Mesothelial cell of epicardium (in vitro differentiated cells): ENCODE measurements around the gene SMOC1. TPM values are rescaled to one million over a fixed set of nuclear protein-coding genes. Genes with fewer than 3 reads are reported as not detected.

Experiments
- DNase-seq, 2 experiments: peaks; one replicate each; pipeline ENCODE4 v3.0.0; 2021; ENCODE audit warnings: low spot score in 2 of 2; ENCODE audit not compliant: unreplicated experiment in 2 of 2
- H3K27ac Mint-ChIP-seq: 2 replicates; pipeline ENCODE4 v1.8.0; 2021; ENCODE audit warnings: mixed read lengths
- H3K27me3 Mint-ChIP-seq: 2 replicates; pipeline ENCODE4 v1.8.0; 2021; ENCODE audit warnings: low read depth, mixed read lengths
- H3K36me3 Mint-ChIP-seq: 2 replicates; pipeline ENCODE4 v1.8.0; 2021; ENCODE audit warnings: mixed read lengths
- H3K4me1 Mint-ChIP-seq: 2 replicates; pipeline ENCODE4 v1.8.0; 2021; ENCODE audit warnings: mixed read lengths
- H3K4me3 Mint-ChIP-seq: 2 replicates; pipeline ENCODE4 v1.8.0; 2021; ENCODE audit warnings: mild to moderate bottlenecking, moderate library complexity, mixed read lengths
- H3K9me3 Mint-ChIP-seq: 2 replicates; pipeline ENCODE4 v1.8.0; 2021; ENCODE audit warnings: mixed read lengths
- CTCF ChIP-seq: fragments of 200-600 bp; sonication (generic); IDR thresholded peaks from one replicate; pipeline ENCODE4 v1.5.0; 2021; ENCODE audit warnings: antibody characterized with exemption; ENCODE audit not compliant: unreplicated experiment
- total RNA-seq: library from RNA; stranded (reverse); gene quantifications from 3 replicates; pipeline ENCODE4 v1.2.1, GENCODE V29; 2021

Gene SMOC1
- total RNA-seq, 1 donor from 2014 or later = 1.5 TPM

- no peaks in the 10 kb centered on the region for H3K4me1 Mint-ChIP-seq
- H3K4me3 Mint-ChIP-seq = no peak overlapping the region
- TF ChIP-seq CTCF = no peak
- H3K27ac Mint-ChIP-seq = no peak overlapping the region
- no peaks in the 10 kb centered on the region for H3K36me3 Mint-ChIP-seq
- peaks cover 61% of the 10 kb centered on the region for H3K27me3 Mint-ChIP-seq
- H3K9me3 Mint-ChIP-seq = no peaks in the 10 kb centered on the region
- DNase-seq = no peak
Measured at GRCh38 chr14:70069186-70069585, 190.0 kb downstream of the SMOC1 start.

- peaks cover 70% of the 10 kb centered on the region for H3K27me3 Mint-ChIP-seq
- no peak overlapping the region for H3K27ac Mint-ChIP-seq
- TF ChIP-seq CTCF = peak; percentile 80
- no peaks in the 10 kb centered on the region for H3K9me3 Mint-ChIP-seq
- peak in 1 of 2 experiments; percentile 67 for DNase-seq
- H3K4me1 Mint-ChIP-seq = peaks cover 5% of the 10 kb centered on the region
- no peaks in the 10 kb centered on the region for H3K36me3 Mint-ChIP-seq
- no peak overlapping the region for H3K4me3 Mint-ChIP-seq
Measured at GRCh38 chr14:70073924-70074566, 194.8 kb downstream of the SMOC1 start.

DNA sequence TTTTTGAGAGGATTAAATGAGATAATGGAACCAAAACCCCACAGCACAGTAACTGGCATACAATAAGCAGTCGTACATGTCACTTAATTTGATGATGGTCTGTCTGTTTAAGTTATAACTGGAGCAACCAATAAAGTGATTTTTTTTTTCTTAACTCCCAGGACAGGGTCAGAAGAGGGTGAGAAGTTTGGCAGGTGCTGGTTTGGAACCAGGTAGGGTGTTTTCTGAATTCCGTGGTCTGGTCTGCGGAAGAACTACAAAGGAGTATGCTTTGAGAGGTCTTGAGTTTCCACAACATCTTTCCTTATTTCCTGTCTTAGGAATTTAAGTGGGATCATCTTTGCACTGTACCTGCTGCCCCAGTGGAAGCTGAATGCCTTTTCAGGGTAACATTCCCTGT lies 197.8 kb downstream of the SMOC1 start:
- peaks cover 69% of the 10 kb centered on the region for H3K27me3 Mint-ChIP-seq
- TF ChIP-seq CTCF = no peak
- H3K27ac Mint-ChIP-seq = no peak overlapping the region
- H3K4me3 Mint-ChIP-seq = no peak overlapping the region
- peaks cover 5% of the 10 kb centered on the region for H3K4me1 Mint-ChIP-seq
- no peaks in the 10 kb centered on the region for H3K36me3 Mint-ChIP-seq
- H3K9me3 Mint-ChIP-seq = no peaks in the 10 kb centered on the region
- DNase-seq = no peak

GRCh38 chr14:70077720-70078119 lies 198.5 kb downstream of the SMOC1 start:
- no peak for TF ChIP-seq CTCF
- no peak overlapping the region for H3K4me3 Mint-ChIP-seq
- peaks cover 5% of the 10 kb centered on the region for H3K4me1 Mint-ChIP-seq
- DNase-seq = no peak
- H3K9me3 Mint-ChIP-seq = no peaks in the 10 kb centered on the region
- H3K27me3 Mint-ChIP-seq = peaks cover 69% of the 10 kb centered on the region
- no peaks in the 10 kb centered on the region for H3K36me3 Mint-ChIP-seq
- H3K27ac Mint-ChIP-seq = no peak overlapping the region

DNA sequence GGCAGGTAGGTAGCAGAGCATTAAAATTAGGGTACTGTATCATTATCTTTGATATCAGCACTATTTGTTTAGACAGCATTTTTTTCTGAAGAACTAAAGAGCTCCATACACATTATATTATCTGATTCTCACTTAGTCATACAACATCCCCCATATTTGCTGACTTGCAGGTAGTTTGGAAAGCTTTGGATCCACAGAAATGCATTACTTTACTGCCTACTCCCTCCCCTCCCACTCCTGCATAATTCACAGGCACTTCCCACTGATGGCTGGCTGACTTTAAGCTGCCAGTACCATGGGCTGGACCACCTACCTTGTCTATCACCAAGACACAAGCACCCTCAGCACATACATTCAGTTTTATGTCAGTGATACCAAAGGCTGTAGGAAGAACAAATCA lies 199.1 kb downstream of the SMOC1 start:
- no peaks in the 10 kb centered on the region for H3K9me3 Mint-ChIP-seq
- TF ChIP-seq CTCF = no peak
- peaks cover 71% of the 10 kb centered on the region for H3K27me3 Mint-ChIP-seq
- no peak overlapping the region for H3K27ac Mint-ChIP-seq
- no peaks in the 10 kb centered on the region for H3K36me3 Mint-ChIP-seq
- no peak for DNase-seq
- H3K4me3 Mint-ChIP-seq = no peak overlapping the region
- peaks cover 5% of the 10 kb centered on the region for H3K4me1 Mint-ChIP-seq

DNA sequence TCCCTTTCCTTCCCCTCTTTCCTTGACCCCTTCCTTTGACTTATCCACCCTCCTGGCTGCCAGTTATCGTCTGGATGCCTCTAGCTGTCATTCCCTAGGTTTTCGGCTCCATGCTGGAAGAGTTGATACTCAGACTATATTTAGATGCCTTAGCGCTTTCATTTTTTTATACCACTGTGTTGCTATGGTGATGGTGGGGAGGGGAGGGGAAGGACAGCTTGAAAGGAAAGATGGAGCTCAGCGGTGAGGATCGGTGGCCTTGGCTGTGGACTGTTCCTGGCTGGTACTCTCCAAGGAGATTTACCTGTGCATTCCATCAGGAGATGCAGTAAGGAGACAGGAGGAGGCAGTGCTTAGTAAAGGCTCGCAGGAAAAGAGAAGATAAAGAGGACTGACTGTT lies 200.9 kb downstream of the SMOC1 start:
- TF ChIP-seq CTCF = no peak
- H3K4me1 Mint-ChIP-seq = peaks cover 5% of the 10 kb centered on the region
- H3K9me3 Mint-ChIP-seq = no peaks in the 10 kb centered on the region
- H3K27ac Mint-ChIP-seq = no peak overlapping the region
- no peaks in the 10 kb centered on the region for H3K36me3 Mint-ChIP-seq
- H3K27me3 Mint-ChIP-seq = peaks cover 80% of the 10 kb centered on the region
- DNase-seq = no peak
- H3K4me3 Mint-ChIP-seq = no peak overlapping the region
